Measurements from ENCODE around the gene EPHA8.

EPHA8 gene

DNA sequence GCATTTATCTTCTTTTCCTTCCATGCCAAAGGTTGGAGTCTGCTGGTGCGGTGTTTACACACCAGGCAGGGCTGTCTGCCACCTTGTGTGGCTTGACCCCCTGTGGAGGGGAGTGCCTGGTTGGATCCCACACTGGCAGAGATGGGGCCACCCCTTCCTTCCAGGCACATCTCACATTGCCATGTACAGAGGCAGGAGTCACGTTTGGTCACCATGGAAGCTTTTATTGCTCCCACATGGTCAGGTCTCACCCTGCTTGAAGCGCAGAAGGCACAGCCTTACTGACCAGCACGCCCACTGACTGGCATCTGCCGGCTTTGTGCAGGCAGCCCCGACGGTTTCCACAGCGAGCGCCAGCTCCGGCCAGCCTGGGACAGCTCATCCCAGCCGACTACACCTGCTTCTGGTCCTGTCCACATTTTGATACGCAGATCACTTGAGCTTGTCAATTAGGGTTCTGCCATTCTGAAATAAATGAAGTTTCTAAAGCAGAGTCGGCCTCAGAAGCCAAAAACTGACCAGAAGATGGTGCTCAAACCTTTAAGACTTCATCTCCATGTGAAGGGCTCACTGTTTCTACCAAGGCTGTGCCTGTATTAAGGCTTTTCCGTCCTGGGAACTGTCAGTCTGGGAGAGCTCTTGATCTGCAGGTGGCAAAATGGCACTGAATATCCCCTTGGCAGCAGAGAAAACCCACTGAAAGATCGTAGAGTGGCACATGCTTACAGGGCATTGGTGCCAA is 35.6 kb upstream of the EPHA8 start:
- TF ChIP-seq GATA1 (IDR thresholded peaks at IDR 0.05; ENCODE audit: low read depth, low read length) (no peak), POLR2A (IDR thresholded peaks at IDR 0.05; ENCODE audit: low read length) (no peak)

DNA sequence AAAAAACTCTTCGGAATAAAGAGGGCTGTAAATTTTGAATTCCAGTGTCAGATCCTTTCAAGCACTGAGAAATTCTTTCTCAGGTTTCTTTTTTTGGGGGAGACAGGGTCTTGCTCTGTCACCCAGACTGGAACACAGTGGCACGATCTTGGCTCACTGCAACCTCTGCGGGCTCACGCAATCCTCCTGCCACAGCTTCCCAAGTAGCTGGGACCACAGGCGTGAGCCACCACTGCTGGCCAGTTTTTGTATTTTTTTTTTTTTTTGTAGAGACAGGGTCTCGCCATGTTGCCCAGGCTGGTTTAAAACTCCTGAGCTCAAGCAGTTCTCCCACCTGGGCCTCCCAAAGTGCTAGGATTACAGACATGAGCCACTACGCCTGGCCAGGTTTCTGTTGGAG is 34.8 kb upstream of the EPHA8 start:
- DNase-seq: no peak
- TF ChIP-seq GATA1 (IDR thresholded peaks at IDR 0.05; ENCODE audit: low read depth, low read length) (no peak), POLR2A (IDR thresholded peaks at IDR 0.05; ENCODE audit: low read length) (no peak)

More for the DNA sequence above, 35.6 kb upstream of the EPHA8 start:
- DNase-seq: no peak

DNA sequence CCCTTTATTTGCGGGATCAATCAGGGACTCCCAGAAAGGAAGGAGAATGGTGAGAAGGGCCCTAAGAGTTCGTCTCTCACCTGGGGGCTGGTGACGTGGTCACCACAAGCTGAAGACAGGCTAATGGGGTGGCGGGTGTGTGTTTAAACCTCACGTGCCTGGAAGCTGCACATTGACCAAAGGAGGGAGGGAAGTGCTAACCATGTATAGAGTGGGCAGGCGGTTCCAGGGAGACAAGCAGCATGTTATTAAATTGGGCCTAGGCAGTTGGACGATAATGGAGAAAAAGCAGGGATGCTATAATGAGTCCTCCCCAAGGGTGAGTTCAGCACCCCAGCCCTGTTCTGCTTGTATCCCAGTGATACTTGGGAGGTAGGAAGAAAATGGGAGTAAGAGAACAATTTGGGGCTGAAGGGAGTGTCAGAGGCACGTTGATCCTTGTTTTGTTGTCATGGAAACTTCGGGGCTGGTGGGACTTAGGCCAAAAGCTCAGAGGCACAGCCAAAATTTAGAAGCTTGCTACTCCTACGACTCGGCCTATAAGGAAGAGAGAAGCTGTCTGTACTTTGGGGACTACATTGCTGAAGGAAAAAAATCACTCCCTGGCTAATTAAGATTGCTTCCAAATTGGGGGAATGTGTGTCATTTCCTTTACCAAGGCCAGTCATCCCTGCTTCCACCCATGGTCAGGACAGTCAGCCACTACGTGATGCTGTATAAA is 33.2 kb upstream of the EPHA8 start:
- no peak for TF ChIP-seq GATA1 (IDR thresholded peaks at IDR 0.05; ENCODE audit: low read depth, low read length)
- TF ChIP-seq POLR2A (IDR thresholded peaks at IDR 0.05; ENCODE audit: low read length): no peak
- no peak for DNase-seq

DNA sequence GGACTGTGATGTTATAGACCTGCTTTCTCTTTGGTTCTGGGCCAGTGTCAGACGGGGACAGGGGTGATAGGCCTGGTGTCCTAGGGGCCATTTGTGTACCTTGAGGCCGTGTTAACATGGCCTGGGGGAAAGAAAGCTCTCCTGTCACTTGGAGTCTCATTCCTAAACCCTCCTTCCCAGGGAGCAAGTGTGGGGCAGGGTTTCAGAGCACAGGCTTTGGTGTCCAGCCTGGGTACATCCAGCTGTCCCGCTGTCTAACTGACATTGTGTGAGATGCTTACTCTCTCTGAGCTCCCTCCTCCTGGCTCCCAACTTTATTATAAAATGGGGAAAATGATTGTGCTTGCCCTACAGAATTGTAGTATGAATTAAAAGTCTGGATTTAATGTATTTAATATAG is 32.6 kb upstream of the EPHA8 start:
- TF ChIP-seq POLR2A (IDR thresholded peaks at IDR 0.05; ENCODE audit: low read length): no peak
- no peak for TF ChIP-seq GATA1 (IDR thresholded peaks at IDR 0.05; ENCODE audit: low read depth, low read length)
- no peak for DNase-seq

DNA sequence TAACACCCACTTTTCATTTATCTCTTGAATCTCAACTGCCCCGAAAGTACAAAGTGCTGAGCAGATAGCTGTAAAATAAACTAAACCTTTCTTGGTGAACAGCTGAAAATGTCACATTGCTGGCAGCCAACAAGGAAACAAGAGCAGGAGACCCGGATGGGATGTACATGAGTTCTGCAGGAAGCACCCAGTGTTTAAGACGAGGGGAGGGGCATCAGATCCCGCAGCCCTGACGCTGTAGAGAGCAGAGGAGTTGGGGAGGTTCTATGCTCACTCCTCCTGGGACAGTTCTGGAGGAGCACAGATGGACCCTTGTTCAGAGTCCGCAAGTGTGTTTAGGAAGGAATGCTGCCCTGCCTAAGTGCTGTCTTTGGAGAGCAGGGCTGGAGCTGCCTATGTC is 32.0 kb upstream of the EPHA8 start:
- no peak for TF ChIP-seq POLR2A (IDR thresholded peaks at IDR 0.05; ENCODE audit: low read length)
- TF ChIP-seq GATA1 (IDR thresholded peaks at IDR 0.05; ENCODE audit: low read depth, low read length): no peak
- no peak for DNase-seq

DNA sequence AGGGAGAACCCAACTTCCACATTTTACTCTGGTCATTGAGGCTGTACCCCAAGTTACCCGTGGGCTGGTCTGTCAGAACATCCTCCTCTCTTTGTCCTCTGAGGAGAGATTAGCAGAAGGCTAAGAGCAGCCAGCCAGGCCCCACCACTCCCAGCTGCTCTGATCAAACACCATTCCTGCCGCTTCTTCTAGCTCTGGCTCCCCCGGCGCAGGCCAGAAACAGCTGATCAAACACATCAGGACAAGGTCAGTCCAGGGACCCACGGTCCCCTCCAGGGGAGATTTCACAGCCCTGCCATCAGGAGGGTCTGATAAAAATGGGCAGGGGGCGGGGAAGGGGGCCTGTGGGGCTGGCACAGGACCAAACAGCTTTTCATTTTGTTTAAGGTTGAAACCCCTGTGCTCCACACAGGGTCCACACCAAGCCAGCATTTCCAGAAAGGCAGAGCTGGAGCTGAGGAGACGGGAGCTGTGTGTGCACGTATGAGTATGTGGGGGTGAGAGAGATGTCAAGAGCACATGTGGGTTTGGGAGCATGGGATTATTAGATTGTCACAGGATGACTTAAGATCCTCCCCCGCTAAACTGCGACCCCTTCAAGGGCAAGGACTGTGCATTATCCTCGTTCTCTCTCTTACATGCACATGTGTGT is 29.9 kb upstream of the EPHA8 start:
- TF ChIP-seq POLR2A (IDR thresholded peaks at IDR 0.05; ENCODE audit: low read length) (no peak), GATA1 (IDR thresholded peaks at IDR 0.05; ENCODE audit: low read depth, low read length) (no peak)
- no peak for DNase-seq

DNA sequence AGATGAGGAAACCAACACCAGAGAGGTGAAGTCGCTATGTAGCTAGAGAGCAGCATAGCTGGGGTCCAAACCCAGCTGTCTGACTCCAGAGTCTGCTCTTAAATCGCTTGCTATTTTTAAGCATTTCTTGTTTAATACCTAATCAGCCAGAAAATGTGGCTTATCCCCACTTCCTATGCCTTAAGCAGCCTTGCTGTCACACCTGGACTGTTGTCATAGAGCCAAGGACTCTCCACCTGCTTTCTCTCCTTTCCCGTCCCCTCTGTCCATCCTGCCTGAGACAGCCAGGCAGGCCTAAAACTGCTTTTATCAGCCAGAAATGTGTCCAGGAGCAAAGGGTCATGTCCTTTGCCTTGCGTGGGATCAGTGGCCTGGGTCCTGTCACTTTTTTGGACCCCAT is 28.3 kb upstream of the EPHA8 start:
- no peak for DNase-seq
- TF ChIP-seq GATA1 (IDR thresholded peaks at IDR 0.05; ENCODE audit: low read depth, low read length) (no peak), POLR2A (IDR thresholded peaks at IDR 0.05; ENCODE audit: low read length) (no peak)

DNA sequence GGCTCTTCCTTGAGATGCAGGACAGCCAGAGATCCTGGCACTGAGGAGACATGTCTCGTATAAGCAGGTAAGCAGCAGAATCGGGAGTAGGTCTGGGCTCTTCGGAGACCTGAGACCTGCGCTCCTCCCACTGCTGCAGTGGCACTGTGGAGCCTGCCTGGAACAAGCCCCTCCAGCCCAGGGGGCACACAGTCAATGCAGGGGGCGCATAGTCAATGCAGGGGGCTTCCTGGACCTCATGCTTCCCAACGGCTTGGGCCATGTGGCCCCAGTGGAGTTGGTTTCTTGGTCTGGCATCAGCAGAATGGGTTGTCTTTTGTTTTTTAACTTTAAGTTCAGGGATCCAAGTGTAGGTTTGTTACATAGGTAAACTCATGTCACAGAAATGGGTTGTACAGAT is 27.9 kb upstream of the EPHA8 start:
- no peak for DNase-seq

DNA sequence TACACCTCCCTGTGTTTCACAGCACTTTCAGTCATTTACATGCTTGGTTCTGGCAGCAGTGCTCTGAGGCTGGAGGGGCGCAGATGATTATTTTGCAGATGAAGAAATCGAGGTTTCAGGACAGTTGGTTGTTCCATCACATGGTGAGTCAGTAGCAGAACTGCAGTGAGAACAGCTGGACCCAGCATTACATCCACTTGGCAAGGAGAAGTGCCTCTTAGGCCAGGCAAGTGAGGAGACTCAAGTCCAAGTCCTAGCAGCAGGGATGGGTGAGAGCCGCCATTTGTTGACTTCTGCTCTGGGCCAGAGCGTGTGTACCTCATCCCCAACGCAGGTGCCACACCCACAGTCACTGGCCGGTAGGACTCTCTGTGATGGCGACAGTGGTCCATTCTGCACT is 26.8 kb upstream of the EPHA8 start:
- TF ChIP-seq GATA1 (IDR thresholded peaks at IDR 0.05; ENCODE audit: low read depth, low read length): no peak
- no peak for TF ChIP-seq POLR2A (IDR thresholded peaks at IDR 0.05; ENCODE audit: low read length)
- no peak for DNase-seq

More for the DNA sequence above, 27.9 kb upstream of the EPHA8 start:
- no peak for TF ChIP-seq POLR2A (IDR thresholded peaks at IDR 0.05; ENCODE audit: low read length)
- no peak for TF ChIP-seq GATA1 (IDR thresholded peaks at IDR 0.05; ENCODE audit: low read depth, low read length)

DNA sequence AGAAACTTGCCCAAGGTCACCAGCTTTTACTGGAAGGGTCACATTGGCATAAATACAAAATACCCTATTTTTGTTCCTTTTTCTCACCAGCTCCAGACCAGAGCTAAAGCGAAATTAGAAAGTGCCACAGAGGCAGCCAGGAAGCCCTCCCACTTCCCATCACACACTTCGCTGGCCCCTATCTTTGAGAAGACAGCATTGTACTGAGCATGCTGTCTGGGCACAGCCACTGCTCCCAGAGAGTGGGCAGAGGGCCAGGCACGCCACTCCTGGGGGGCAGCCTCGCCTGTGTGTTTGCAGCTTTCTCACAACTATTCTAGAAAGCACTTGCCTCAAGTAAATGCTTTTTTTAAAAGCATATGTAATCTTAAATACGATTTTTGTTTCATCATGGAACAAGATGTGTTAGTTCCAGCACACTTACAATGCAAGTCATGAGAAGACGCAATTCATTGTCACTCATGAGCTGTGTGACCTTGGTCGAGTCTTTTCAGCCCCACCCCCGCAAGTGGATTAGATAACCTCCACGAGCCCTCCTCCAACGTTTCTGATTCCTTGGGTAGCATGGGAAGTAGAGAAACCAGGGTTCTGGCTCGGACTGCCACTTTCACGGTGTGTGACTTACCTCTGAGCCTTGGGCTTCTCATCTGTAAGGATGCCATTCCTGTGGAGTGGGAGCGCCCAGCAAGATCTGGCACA is 25.7 kb upstream of the EPHA8 start:
- no peak for DNase-seq
- TF ChIP-seq POLR2A (IDR thresholded peaks at IDR 0.05; ENCODE audit: low read length) (no peak), GATA1 (IDR thresholded peaks at IDR 0.05; ENCODE audit: low read depth, low read length) (no peak)

DNA sequence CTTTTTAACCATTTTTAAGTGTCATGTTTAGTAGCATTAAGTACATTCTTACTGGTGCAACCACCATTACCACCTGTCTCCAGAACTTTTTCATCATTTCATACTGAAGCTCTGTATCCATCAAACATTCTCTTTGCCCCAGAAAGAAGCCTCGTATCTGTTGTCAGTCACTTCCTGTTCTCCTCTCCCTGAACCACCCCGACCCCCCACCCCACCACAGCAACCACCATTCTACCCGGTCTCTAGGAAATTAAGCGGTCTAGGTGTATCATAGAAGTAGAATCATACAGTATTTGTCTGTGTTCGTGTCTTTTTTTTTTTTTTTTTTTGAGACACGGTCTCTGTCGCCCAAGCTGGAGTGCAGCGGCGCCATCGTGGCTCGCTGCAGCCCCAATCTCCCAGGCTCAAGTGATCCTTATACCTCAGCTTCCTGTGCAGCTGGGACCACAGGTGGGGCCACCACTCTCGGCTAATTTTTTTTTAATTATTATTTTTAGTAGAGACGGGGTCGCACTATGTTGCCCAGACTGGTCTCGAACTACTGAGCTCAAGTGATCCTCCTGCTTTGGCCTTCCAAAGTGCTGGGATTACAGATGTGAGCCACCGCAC is 23.7 kb upstream of the EPHA8 start:
- no peak for DNase-seq
- TF ChIP-seq GATA1 (IDR thresholded peaks at IDR 0.05; ENCODE audit: low read depth, low read length) (no peak), POLR2A (IDR thresholded peaks at IDR 0.05; ENCODE audit: low read length) (no peak)

DNA sequence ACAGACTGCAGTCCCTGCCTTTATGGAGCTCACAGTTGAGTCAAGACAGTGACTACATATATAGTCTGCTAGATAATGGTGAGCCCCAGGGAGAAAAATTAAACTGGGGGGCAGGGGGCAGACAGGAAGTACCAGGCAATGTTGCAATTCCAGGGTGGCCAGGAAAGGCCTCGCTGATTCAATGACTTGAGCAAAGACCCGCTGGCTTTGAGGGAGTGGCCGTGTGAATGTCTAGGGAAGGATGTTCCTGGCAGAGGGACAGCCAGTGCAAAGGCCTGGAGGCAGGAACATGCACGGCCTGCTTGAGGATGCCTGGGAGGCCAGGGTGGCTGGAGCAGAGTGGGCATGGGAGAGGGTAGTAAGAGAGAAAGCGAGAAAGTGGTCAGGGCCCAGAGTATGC is 23.0 kb upstream of the EPHA8 start:
- DNase-seq: no peak
- TF ChIP-seq POLR2A (IDR thresholded peaks at IDR 0.05; ENCODE audit: low read length) (no peak), GATA1 (IDR thresholded peaks at IDR 0.05; ENCODE audit: low read depth, low read length) (no peak)

DNA sequence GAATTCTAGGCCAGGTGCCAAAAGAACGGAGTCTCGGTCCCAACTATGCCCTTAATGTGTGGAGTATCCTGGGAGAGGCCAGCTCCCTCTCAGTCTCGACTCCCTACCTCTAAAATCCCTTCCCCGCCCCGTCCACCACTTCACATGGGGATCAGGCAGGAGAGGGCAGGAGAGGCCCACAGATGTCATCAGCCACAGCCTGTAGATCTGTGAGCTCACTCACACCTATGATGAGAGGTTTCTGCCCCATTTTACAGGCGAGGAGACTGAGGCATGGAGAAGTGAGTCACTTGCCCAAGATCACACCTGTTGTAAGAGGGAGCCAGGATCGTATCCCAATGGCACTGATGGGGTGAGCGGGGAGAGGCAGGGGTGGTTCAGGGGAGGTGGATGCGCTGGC is 20.4 kb upstream of the EPHA8 start:
- no peak for DNase-seq
- TF ChIP-seq POLR2A (IDR thresholded peaks at IDR 0.05; ENCODE audit: low read length): no peak
- no peak for TF ChIP-seq GATA1 (IDR thresholded peaks at IDR 0.05; ENCODE audit: low read depth, low read length)

DNA sequence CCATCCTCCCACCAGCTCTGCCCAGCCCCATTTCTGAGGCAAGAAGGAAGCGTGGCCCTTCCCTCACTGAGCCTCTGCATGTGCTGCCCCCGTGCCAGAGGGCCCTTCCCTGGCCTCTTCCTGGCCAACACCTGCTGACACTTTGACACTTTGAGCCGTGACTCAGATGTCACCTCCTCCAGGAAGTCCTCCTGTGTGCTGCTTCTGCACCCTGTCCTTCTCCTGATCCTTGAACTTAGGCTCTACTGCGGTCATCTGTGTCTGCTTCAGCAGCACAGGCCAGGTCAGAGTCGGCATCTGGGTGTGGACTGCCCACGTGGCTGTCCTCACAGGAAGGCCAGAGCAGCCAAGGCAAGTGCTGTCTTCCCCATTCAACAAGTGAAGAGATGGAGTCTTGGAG is 19.6 kb upstream of the EPHA8 start:
- no peak for TF ChIP-seq POLR2A (IDR thresholded peaks at IDR 0.05; ENCODE audit: low read length)
- TF ChIP-seq GATA1 (IDR thresholded peaks at IDR 0.05; ENCODE audit: low read depth, low read length): no peak
- no peak for DNase-seq

Measured in erythroblast (primary cell).